Measurements from ENCODE around the gene CAPNS2.

DNA sequence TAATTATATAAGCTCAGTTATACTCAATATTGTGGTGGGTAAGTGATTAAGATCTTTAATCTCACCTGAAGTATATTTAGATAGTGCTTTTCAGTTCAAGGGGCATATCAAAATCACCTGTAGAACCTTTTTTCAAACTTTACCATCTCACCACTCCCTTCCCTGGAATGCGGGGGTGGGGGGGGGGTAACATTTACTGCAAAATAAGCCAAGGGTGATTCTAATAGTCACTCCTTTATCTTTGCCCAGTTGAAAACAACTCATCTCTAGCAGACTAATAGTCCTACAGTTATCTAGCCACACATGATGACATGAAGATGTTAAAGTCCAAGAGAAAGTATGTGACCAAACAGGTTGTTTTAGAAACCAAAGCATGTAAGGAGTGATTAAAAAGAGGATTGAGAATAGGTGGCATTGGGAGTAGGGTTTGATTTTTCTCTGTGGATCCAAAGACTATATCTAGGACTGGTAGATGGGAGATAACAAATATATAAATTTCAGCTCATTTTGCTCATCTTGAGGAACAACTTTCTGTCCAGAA is 36.1 kb upstream of the CAPNS2 start:
- TF ChIP-seq, protein P1, sequence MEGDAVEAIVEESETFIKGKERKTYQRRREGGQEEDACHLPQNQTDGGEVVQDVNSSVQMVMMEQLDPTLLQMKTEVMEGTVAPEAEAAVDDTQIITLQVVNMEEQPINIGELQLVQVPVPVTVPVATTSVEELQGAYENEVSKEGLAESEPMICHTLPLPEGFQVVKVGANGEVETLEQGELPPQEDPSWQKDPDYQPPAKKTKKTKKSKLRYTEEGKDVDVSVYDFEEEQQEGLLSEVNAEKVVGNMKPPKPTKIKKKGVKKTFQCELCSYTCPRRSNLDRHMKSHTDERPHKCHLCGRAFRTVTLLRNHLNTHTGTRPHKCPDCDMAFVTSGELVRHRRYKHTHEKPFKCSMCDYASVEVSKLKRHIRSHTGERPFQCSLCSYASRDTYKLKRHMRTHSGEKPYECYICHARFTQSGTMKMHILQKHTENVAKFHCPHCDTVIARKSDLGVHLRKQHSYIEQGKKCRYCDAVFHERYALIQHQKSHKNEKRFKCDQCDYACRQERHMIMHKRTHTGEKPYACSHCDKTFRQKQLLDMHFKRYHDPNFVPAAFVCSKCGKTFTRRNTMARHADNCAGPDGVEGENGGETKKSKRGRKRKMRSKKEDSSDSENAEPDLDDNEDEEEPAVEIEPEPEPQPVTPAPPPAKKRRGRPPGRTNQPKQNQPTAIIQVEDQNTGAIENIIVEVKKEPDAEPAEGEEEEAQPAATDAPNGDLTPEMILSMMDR (IDR thresholded peaks at IDR 0.05; ENCODE audit: low read length) = no peak
- TF ChIP-seq EZH2 (IDR thresholded peaks at IDR 0.05; ENCODE audit: borderline replicate concordance, low read length) = no peak
